Stimulated activated CD8-positive, alpha-beta memory T cell treated with anti-CD3 and anti-CD28 coated beads, Interleukin-15, amount 100 ng/mL, for 4 hours (primary cell): ENCODE data around the gene AMPD2.
A peak's percentile ranks its signal among the peaks of the same experiment; 100 is the strongest.
"Not testable (repeated sequence)": the region's sequence is repeated elsewhere in the genome, so short reads cannot be mapped to it uniquely, and the experiment has no call there.

ENCODE experiments used
- DNase-seq, 2 donors: peaks; one replicate each; pipeline ENCODE4 v3.0.0-alpha.2; 2020; ENCODE audit warnings: low read depth in 2 of 2

Gene AMPD2

GRCh38 chr1:109652402-109652801, 32.8 kb downstream of the AMPD2 start:
- DNase-seq = no peak

GRCh38 chr1:109653306-109653705, 33.7 kb downstream of the AMPD2 start:
- no peak for DNase-seq

- no peak for DNase-seq
These were observed 34.9 kb downstream of the AMPD2 start for GRCh38 chr1:109654519-109654918.

- peak; percentile 22 to 39 for DNase-seq
These were observed 36.2 kb downstream of the AMPD2 start, which contains the start of gene GSTM4 for GRCh38 chr1:109655615-109656519. Gene GSTM4, plus strand, starts transcription at chr1:109656099. Its CDS starts 291 bp downstream, at chr1:109656390.

GRCh38 chr1:109657395-109657794, 37.8 kb downstream of the AMPD2 start:
- DNase-seq = no peak

GRCh38 chr1:109657970-109658369, 38.3 kb downstream of the AMPD2 start:
- DNase-seq = no peak

- DNase-seq = no peak
These were observed 39.0 kb downstream of the AMPD2 start for GRCh38 chr1:109658533-109659042.

- DNase-seq = no peak
These were observed 39.5 kb downstream of the AMPD2 start for GRCh38 chr1:109659145-109659544.

- DNase-seq = no peak
These were observed 40.5 kb downstream of the AMPD2 start for GRCh38 chr1:109659997-109660690.

GRCh38 chr1:109660691-109661026, 41.0 kb downstream of the AMPD2 start:
- DNase-seq = not testable (repeated sequence)

GRCh38 chr1:109661391-109661790, 41.8 kb downstream of the AMPD2 start:
- DNase-seq = no peak

GRCh38 chr1:109664671-109665070, 45.0 kb downstream of the AMPD2 start:
- no peak for DNase-seq

- DNase-seq = peak; percentile 39 to 47
These were observed 48.0 kb downstream of the AMPD2 start, which contains the start of gene GSTM2 for GRCh38 chr1:109667452-109668122. Gene GSTM2, plus strand, starts transcription at chr1:109668057. Its CDS starts 59 bp downstream, at chr1:109668116.

GRCh38 chr1:109668123-109668775, 48.6 kb downstream of the AMPD2 start:
- no peak for DNase-seq

GRCh38 chr1:109669246-109669948, 49.8 kb downstream of the AMPD2 start:
- DNase-seq = no peak

- DNase-seq = not testable (repeated sequence)
These were observed 50.3 kb downstream of the AMPD2 start for GRCh38 chr1:109669949-109670302.

GRCh38 chr1:109671067-109671466, 51.4 kb downstream of the AMPD2 start:
- no peak for DNase-seq

GRCh38 chr1:109673861-109674260, 54.2 kb downstream of the AMPD2 start:
- not testable (repeated sequence) for DNase-seq

GRCh38 chr1:109676683-109677381, 57.2 kb downstream of the AMPD2 start:
- DNase-seq = not testable (repeated sequence)

GRCh38 chr1:109677459-109677858, 57.8 kb downstream of the AMPD2 start:
- no peak for DNase-seq
